Suprapubic skin (tissue), 4 donors: ENCODE measurements around the gene SRCAP. TPM values are rescaled to one million over a fixed set of nuclear protein-coding genes. Genes with fewer than 3 reads are reported as not detected.

Source experiments
- DNase-seq, 2 donors: peaks; one replicate each; pipeline ENCODE4 v3.0.0-alpha.2; 2019; ENCODE audit warnings: low spot score in 2 of 2
- H3K27ac ChIP-seq: fragments of 200-600 bp; sonication (generic); one replicate; pipeline ENCODE4 v1.5.1; 2019
- H3K27me3 ChIP-seq: fragments of 200-600 bp; sonication (generic); one replicate; pipeline ENCODE4 v1.5.1; 2019
- H3K36me3 ChIP-seq: fragments of 200-600 bp; sonication (generic); one replicate; pipeline ENCODE4 v1.5.1; 2019
- H3K4me1 ChIP-seq: fragments of 200-600 bp; sonication (generic); one replicate; pipeline ENCODE4 v1.5.1; 2019
- H3K4me3 ChIP-seq: fragments of 200-600 bp; sonication (generic); one replicate; pipeline ENCODE4 v1.5.1; 2019; ENCODE audit warnings: mild to moderate bottlenecking
- H3K9me3 ChIP-seq: fragments of 200-600 bp; sonication (generic); one replicate; pipeline ENCODE4 v1.5.1; 2019
- EP300 ChIP-seq: sonication (generic); formaldehyde crosslinking; IDR thresholded peaks from one replicate; pipeline ENCODE4 v1.6.1; 2017; ENCODE audit warnings: antibody characterized with exemption
- POLR2A ChIP-seq, 2 donors: fragments of 450-650 bp; IDR thresholded peaks; one replicate each; pipeline ENCODE4 v1.6.1; 2017; ENCODE audit warnings: antibody characterized with exemption in 2 of 2, mild to moderate bottlenecking in 2 of 2, moderate library complexity in 2 of 2
- POLR2AphosphoS5 ChIP-seq, 3 donors: sonication (generic); formaldehyde crosslinking; IDR thresholded peaks; one replicate each; pipeline ENCODE4 v1.6.1; 2017; ENCODE audit warnings: antibody characterized with exemption in 3 of 3
- WGBS: methylation state at CpG from one replicate; pipeline ENCODE4 v1.1.5; 2018; 5-methylcytosine and 5-hydroxymethylcytosine counted together
- total RNA-seq, 4 donors: library from RNA; depleted of rRNA; stranded (reverse); fragments of >200 nt; gene quantifications; one replicate each; pipeline ENCODE4 v1.1.0, GENCODE V29; 2016
- TF ChIP-seq, protein P1 (sequence below), 2 donors: fragments of 200-600 bp in 1 of 2; fragments of 450-650 bp in 1 of 2; sonication (generic) in 1 of 2; IDR thresholded peaks; one replicate each; pipeline ENCODE4 v1.5.1; 2016 to 2019; ENCODE audit warnings: antibody characterized with exemption in 2 of 2, mild to moderate bottlenecking in 1 of 2, moderate library complexity in 1 of 2

SRCAP gene
- total RNA-seq, 4 donors from 2014 or later = 42.9 to 50.0 (median 44.6) TPM

GRCh38 chr16:30728321-30728720, 29.4 kb downstream of the SRCAP start:
- no peaks in the 10 kb centered on the region for H3K9me3 ChIP-seq
- peaks cover 88% of the 10 kb centered on the region for H3K36me3 ChIP-seq
- TF ChIP-seq EP300 = no peak
- TF ChIP-seq, protein P1, sequence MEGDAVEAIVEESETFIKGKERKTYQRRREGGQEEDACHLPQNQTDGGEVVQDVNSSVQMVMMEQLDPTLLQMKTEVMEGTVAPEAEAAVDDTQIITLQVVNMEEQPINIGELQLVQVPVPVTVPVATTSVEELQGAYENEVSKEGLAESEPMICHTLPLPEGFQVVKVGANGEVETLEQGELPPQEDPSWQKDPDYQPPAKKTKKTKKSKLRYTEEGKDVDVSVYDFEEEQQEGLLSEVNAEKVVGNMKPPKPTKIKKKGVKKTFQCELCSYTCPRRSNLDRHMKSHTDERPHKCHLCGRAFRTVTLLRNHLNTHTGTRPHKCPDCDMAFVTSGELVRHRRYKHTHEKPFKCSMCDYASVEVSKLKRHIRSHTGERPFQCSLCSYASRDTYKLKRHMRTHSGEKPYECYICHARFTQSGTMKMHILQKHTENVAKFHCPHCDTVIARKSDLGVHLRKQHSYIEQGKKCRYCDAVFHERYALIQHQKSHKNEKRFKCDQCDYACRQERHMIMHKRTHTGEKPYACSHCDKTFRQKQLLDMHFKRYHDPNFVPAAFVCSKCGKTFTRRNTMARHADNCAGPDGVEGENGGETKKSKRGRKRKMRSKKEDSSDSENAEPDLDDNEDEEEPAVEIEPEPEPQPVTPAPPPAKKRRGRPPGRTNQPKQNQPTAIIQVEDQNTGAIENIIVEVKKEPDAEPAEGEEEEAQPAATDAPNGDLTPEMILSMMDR (IDR thresholded peaks at IDR 0.05) = no peak
- 93% methylated on average over 6 of the region's 6 CpGs for WGBS
- H3K27me3 ChIP-seq = no peaks in the 10 kb centered on the region
- peaks cover 5% of the 10 kb centered on the region for H3K4me1 ChIP-seq
- no peak for DNase-seq
- H3K27ac ChIP-seq = no peak overlapping the region
- no peak overlapping the region for H3K4me3 ChIP-seq

- DNase-seq = no peak
- Histone ChIP-seq H3K27me3 (no peaks in the 10 kb centered on the region), H3K27ac (no peak overlapping the region), H3K4me3 (no peak overlapping the region), H3K9me3 (no peaks in the 10 kb centered on the region), H3K4me1 (peaks cover 5% of the 10 kb centered on the region), H3K36me3 (peaks cover 88% of the 10 kb centered on the region)
- TF ChIP-seq EP300 (no peak), POLR2AphosphoS5 (IDR thresholded peaks at IDR 0.05) (no peak), POLR2A (IDR thresholded peaks at IDR 0.05) (no peak)
- TF ChIP-seq, protein P1 (IDR thresholded peaks at IDR 0.05) = no peak
- 74% methylated on average over 17 of the region's 17 CpGs for WGBS
These were observed 30.1 kb downstream of the SRCAP start for GRCh38 chr16:30728899-30729672.

- H3K4me3 ChIP-seq = no peak overlapping the region
- TF ChIP-seq POLR2A (IDR thresholded peaks at IDR 0.05) = no peak
- no peak for TF ChIP-seq POLR2AphosphoS5 (IDR thresholded peaks at IDR 0.05)
- TF ChIP-seq, protein P1 (IDR thresholded peaks at IDR 0.05) = no peak
- TF ChIP-seq EP300 = no peak
- no peaks in the 10 kb centered on the region for H3K27me3 ChIP-seq
- H3K36me3 ChIP-seq = peaks cover 87% of the 10 kb centered on the region
- H3K4me1 ChIP-seq = peaks cover 5% of the 10 kb centered on the region
- DNase-seq = no peak
- no peaks in the 10 kb centered on the region for H3K9me3 ChIP-seq
- WGBS = 91% methylated on average over 3 of the region's 3 CpGs
- no peak overlapping the region for H3K27ac ChIP-seq
These were observed 32.4 kb downstream of the SRCAP start for GRCh38 chr16:30731411-30731810.

DNA sequence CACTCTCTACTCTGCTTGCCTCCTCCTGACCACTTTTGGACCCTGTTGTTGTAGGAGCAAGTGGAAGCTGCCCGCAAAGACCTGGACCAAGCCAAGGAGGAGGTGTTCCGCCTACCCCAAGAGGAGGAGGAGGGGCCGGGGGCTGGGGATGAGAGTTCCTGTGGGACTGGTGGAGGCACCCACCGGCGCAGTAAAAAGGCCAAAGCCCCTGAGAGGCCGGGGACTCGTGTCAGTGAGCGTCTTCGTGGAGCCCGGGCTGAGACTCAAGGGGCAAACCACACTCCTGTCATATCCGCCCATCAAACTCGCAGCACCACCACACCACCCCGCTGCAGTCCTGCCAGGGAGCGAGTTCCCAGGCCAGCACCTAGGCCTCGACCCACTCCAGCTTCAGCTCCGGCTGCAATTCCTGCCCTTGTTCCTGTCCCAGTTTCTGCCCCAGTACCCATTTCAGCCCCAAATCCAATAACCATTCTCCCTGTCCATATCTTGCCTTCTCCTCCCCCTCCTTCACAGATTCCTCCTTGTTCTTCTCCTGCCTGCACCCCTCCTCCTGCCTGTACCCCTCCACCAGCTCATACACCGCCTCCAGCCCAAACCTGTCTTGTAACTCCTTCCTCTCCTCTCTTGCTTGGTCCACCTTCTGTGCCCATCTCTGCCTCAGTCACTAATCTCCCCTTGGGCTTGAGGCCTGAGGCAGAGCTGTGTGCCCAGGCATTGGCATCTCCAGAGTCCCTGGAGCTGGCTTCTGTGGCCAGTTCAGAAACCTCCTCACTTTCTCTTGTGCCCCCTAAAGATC, 38.2 kb downstream of the SRCAP start:
- Histone ChIP-seq H3K36me3 (peaks cover 71% of the 10 kb centered on the region), H3K27me3 (no peaks in the 10 kb centered on the region), H3K27ac (no peak overlapping the region), H3K9me3 (no peaks in the 10 kb centered on the region), H3K4me1 (peaks cover 31% of the 10 kb centered on the region), H3K4me3 (no peak overlapping the region)
- 94% methylated on average over 17 of the region's 17 CpGs for WGBS
- no peak for DNase-seq
- TF ChIP-seq POLR2A (IDR thresholded peaks at IDR 0.05) (no peak), EP300 (no peak), POLR2AphosphoS5 (IDR thresholded peaks at IDR 0.05) (no peak)
- TF ChIP-seq, protein P1 (IDR thresholded peaks at IDR 0.05) = no peak
